Colonic mucosa (tissue), 4 donors: ENCODE results near the gene LEMD2. TPM values are rescaled to one million over a fixed set of nuclear protein-coding genes. Genes with fewer than 3 reads are reported as not detected.

Source experiments
- DNase-seq: peaks from one replicate; pipeline ENCODE4 v3.0.0-alpha.2; 2020
- H3K27ac ChIP-seq: fragments of 200-600 bp; one replicate; pipeline ENCODE4 v1.8.0; 2021
- H3K27me3 ChIP-seq: fragments of 200-600 bp; one replicate; pipeline ENCODE4 v1.8.0; 2021
- H3K36me3 ChIP-seq: fragments of 200-600 bp; one replicate; pipeline ENCODE4 v1.8.0; 2021
- H3K4me1 ChIP-seq: fragments of 200-600 bp; one replicate; pipeline ENCODE4 v1.8.0; 2021; ENCODE audit warnings: mild to moderate bottlenecking
- H3K4me3 ChIP-seq: fragments of 200-600 bp; one replicate; pipeline ENCODE4 v1.8.0; 2021
- H3K9ac ChIP-seq, 2 donors: one replicate each; pipeline ENCODE4 v1.7.0; 2013; ENCODE audit warnings: control low read depth in 2 of 2, low read depth in 2 of 2, low read length in 2 of 2
- H3K9me3 ChIP-seq: fragments of 200-600 bp; one replicate; pipeline ENCODE4 v1.8.0; 2021
- CTCF ChIP-seq: fragments of 200-600 bp; IDR thresholded peaks from one replicate; pipeline ENCODE4 v1.8.0; 2022; ENCODE audit warnings: antibody characterized with exemption, mild to moderate bottlenecking
- intact Hi-C: fragments of 100-400 bp; cut with DNase I; formaldehyde crosslinking; loops from one replicate; pipeline ENCODE4 v1.14.1; 2022
- total RNA-seq, 2 donors: library from RNA; stranded (reverse); fragmentation: NEBNext Ultra II Directional in 1 of 2; extraction: Animal tissue kit (Norgen Biotek cat#: 25700) in 1 of 2; gene quantifications; one replicate each; pipeline ENCODE4 v1.2.1, GENCODE V29; 2021
- donor health status: healthy.
- donor health status: DM: no; HTN: no; CAD: no.
- donor health status: DM: no; HTN: no; CAD: no.

The LEMD2 gene
- total RNA-seq, 2 donors from 2014 or later: 61.6 to 68.1 TPM

GRCh38 chr6:33812669-33813068, 23.7 kb upstream of the LEMD2 start:
- intact Hi-C loops: no loop called here
- H3K4me1 ChIP-seq: no peaks in the 10 kb centered on the region

GRCh38 chr6:33809594-33809993, 20.7 kb upstream of the LEMD2 start:
- Histone ChIP-seq H3K4me3 (no peak overlapping the region), H3K27ac (no peak overlapping the region), H3K36me3 (no peaks in the 10 kb centered on the region), H3K9me3 (no peaks in the 10 kb centered on the region), H3K9ac (no peak overlapping the region), H3K27me3 (no peaks in the 10 kb centered on the region), H3K4me1 (no peaks in the 10 kb centered on the region)
- no peak for DNase-seq
- no peak for TF ChIP-seq CTCF
- intact Hi-C loops: no loop called here

More at GRCh38 chr6:33812669-33813068, 23.7 kb upstream of the LEMD2 start:
- H3K27me3 ChIP-seq: no peaks in the 10 kb centered on the region
- peak; percentile 37 for DNase-seq
- no peak overlapping the region for H3K4me3 ChIP-seq
- no peak overlapping the region for H3K27ac ChIP-seq
- no peaks in the 10 kb centered on the region for H3K36me3 ChIP-seq
- H3K9ac ChIP-seq: no peak overlapping the region
- TF ChIP-seq CTCF: peak; percentile 13
- no peaks in the 10 kb centered on the region for H3K9me3 ChIP-seq

GRCh38 chr6:33808641-33809180, 19.8 kb upstream of the LEMD2 start:
- Histone ChIP-seq H3K4me3 (no peak overlapping the region), H3K27me3 (no peaks in the 10 kb centered on the region), H3K9ac (no peak overlapping the region), H3K27ac (no peak overlapping the region), H3K4me1 (no peaks in the 10 kb centered on the region), H3K36me3 (no peaks in the 10 kb centered on the region), H3K9me3 (no peaks in the 10 kb centered on the region)
- intact Hi-C loops: no loop called here
- no peak for TF ChIP-seq CTCF
- no peak for DNase-seq

- no peaks in the 10 kb centered on the region for H3K4me1 ChIP-seq
- no peak for TF ChIP-seq CTCF
- H3K27ac ChIP-seq: no peak overlapping the region
- H3K9ac ChIP-seq: no peak overlapping the region
- H3K36me3 ChIP-seq: no peaks in the 10 kb centered on the region
- intact Hi-C loops: no loop called here
- no peaks in the 10 kb centered on the region for H3K9me3 ChIP-seq
- no peaks in the 10 kb centered on the region for H3K27me3 ChIP-seq
- no peak overlapping the region for H3K4me3 ChIP-seq
- no peak for DNase-seq
Measured at GRCh38 chr6:33807606-33808005, 18.7 kb upstream of the LEMD2 start.

- no peak for TF ChIP-seq CTCF
- no peak for DNase-seq
- Histone ChIP-seq H3K27ac (no peak overlapping the region), H3K36me3 (no peaks in the 10 kb centered on the region), H3K9ac (no peak overlapping the region), H3K9me3 (no peaks in the 10 kb centered on the region), H3K4me1 (no peaks in the 10 kb centered on the region), H3K27me3 (no peaks in the 10 kb centered on the region), H3K4me3 (no peak overlapping the region)
- intact Hi-C loops: no loop called here
Measured at GRCh38 chr6:33806841-33807240, 17.9 kb upstream of the LEMD2 start.
